ENCODE data around the gene LOXL4. TPM values are rescaled to one million over a fixed set of nuclear protein-coding genes. Genes with fewer than 3 reads are reported as not detected.

LOXL4 gene
- total RNA-seq (2014; rRNA removed; shearing (Covaris generic)) (not detected in 2 replicates), total RNA-seq (2022) (not detected in 2 replicates), Bru-seq, nascent RNA (percentile 6 among the genes with signal in this experiment), BruChase-seq, experiment 1, labeled RNA remaining after a 6-hour chase (not detected), BruChase-seq, experiment 2, labeled RNA remaining after a 2-hour chase (not detected)
- long read RNA-seq, result 0 reads

DNA sequence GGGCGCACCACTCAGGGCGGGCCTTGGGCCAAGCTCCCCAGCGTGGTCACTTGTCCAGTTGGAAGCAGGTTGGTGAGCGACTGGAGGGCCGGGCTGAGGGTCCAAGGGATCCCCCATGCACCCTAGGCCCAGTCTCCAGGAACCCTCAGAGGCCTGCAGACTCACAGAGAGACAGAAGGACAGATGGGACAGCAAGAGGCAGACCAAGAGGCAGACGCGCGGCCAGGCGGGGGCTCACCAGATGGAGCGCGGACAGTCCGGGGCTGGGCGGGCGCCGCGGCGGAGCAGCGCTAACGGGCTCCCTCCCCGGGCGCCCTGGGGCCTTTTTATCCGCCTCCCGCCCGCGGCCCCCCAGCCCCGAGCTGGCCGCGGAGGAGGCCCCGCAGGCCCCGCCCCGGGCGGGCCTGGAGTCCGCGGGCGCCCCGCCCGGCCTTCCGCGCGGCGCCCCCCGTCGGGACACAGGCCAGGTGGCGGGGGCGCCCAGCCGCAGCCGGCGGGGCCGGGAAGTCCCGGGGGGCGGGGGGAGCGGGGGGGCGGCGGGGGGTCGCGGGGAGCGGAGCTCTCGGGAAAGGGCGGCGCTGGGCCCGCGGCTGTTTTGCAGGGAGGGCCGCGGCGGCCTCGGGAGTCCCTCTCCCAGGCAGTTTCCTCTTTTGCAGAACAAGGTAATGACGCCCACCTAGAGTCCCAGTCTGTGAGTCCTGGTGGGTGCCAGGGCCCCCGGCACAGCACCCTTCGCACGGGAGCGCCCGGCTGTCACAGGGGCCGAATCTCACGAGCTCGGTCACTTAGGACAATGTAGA lies at the start of gene LOXL4:
TSS of gene LOXL4 (minus strand) at position 301 of the 800 bp plus-strand sequence. CDS start 5,175 bp downstream, outside the sequence.
- Histone ChIP-seq H2AFZ (ENCODE audit: low read length) (no peak within 1 kb of the TSS), H3K4me1 (ENCODE audit: insufficient read depth, low read length, poor library complexity, severe bottlenecking) (no peaks in the 10 kb centered on the region), H3K79me2 (ENCODE audit: insufficient read depth, low read depth, low read length) (no peaks in the 10 kb centered on the region), H3K4me3 (ENCODE audit: low read depth, low read length, poor library complexity, severe bottlenecking) (peak within 1 kb of the TSS; percentile 30), H3K36me3 (ENCODE audit: insufficient read depth, low read length) (no peaks in the 10 kb centered on the region), H4K20me1 (ENCODE audit: insufficient read depth, low read length) (no peaks in the 10 kb centered on the region), H3K9me2 (ENCODE audit: insufficient read depth, low read length) (no peaks in the 10 kb centered on the region), H3K9me3 (ENCODE audit: low read length) (no peaks in the 10 kb centered on the region), H3K27ac (ENCODE audit: low read depth, low read length, poor library complexity, severe bottlenecking) (no peak within 1 kb of the TSS), H3K4me2 (ENCODE audit: low read length) (peak within 1 kb of the TSS; percentile 37; the same call in 1 of the 2 replicates)
- CTCF ChIA-PET (ENCODE audit: unreplicated experiment), result no interaction called here
- POLR2A ChIA-PET, result interaction anchor here (0.7 kb wide), 1 partner anchor 124 kb away, joined by 3 read pairs; no protein-coding TSS in a partner anchor
- no peak for TF ChIP-seq CTCF (conservative IDR thresholded peaks at IDR 0.05; ENCODE audit: low read length)
- intact Hi-C loops (cut with micrococcal nuclease; ENCODE audit: unreplicated experiment), result no loop called here
- peak; percentile 27 for DNase-seq (ENCODE audit: low spot score)
- no TSS peak for BruUV-seq (replicated peaks)

DNA sequence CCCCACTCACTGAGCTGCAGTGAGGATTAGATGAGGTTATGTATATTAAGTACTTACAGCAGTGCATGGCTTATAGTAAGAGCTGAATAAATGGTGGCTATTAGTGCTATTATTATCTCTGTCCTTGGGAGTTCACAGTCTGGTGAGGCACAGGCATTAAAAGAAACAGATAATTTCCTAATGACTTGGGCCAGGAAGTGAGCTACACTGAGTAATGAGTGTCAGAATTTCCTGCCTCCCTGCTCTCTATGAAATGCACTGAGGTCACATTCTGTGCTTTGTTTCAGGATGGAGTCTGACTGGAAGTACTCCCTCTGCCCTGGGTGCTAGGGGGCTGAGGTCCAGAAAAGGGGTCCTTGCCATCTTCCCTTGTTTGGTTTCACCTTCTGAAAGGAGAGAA lies 48.7 kb upstream of the LOXL4 start:
- no peaks in the 10 kb centered on the region for H3K9me2 ChIP-seq (ENCODE audit: insufficient read depth, low read length)
- BruUV-seq (replicated peaks), result no TSS peak
- H3K27ac ChIP-seq (ENCODE audit: low read depth, low read length, poor library complexity, severe bottlenecking), result no peak overlapping the region
- DNase-seq (ENCODE audit: low spot score), result no peak
- CTCF ChIA-PET (ENCODE audit: unreplicated experiment), result no interaction called here
- H3K9me3 ChIP-seq (ENCODE audit: low read length), result no peaks in the 10 kb centered on the region
- no peaks in the 10 kb centered on the region for H4K20me1 ChIP-seq (ENCODE audit: insufficient read depth, low read length)
- TF ChIP-seq EZH2phosphoT487 (IDR thresholded peaks at IDR 0.05; ENCODE audit: borderline replicate concordance, low read depth, low read length), result no peak
- TF ChIP-seq CTCF (conservative IDR thresholded peaks at IDR 0.05; ENCODE audit: low read length), result no peak
- intact Hi-C loops (cut with micrococcal nuclease; ENCODE audit: unreplicated experiment), result no loop called here
- H3K79me2 ChIP-seq (ENCODE audit: insufficient read depth, low read depth, low read length), result no peaks in the 10 kb centered on the region
- H2AFZ ChIP-seq (ENCODE audit: low read length), result no peak overlapping the region
- H3K4me2 ChIP-seq (ENCODE audit: low read length), result no peak overlapping the region
- no peak overlapping the region for H3K4me3 ChIP-seq (ENCODE audit: low read depth, low read length, poor library complexity, severe bottlenecking)
- H3K4me1 ChIP-seq (ENCODE audit: insufficient read depth, low read length, poor library complexity, severe bottlenecking), result no peaks in the 10 kb centered on the region
- no peaks in the 10 kb centered on the region for H3K36me3 ChIP-seq (ENCODE audit: insufficient read depth, low read length)
- POLR2A ChIA-PET, result no interaction called here

GRCh38 chr10:98316170-98316569 lies 48.2 kb upstream of the LOXL4 start:
- ChIA-PET CTCF (ENCODE audit: unreplicated experiment) (no interaction called here), POLR2A (no interaction called here)
- Histone ChIP-seq H2AFZ (ENCODE audit: low read length) (no peak overlapping the region), H3K4me1 (ENCODE audit: insufficient read depth, low read length, poor library complexity, severe bottlenecking) (no peaks in the 10 kb centered on the region), H4K20me1 (ENCODE audit: insufficient read depth, low read length) (no peaks in the 10 kb centered on the region), H3K79me2 (ENCODE audit: insufficient read depth, low read depth, low read length) (no peaks in the 10 kb centered on the region), H3K4me2 (ENCODE audit: low read length) (no peak overlapping the region), H3K9me3 (ENCODE audit: low read length) (no peaks in the 10 kb centered on the region), H3K4me3 (ENCODE audit: low read depth, low read length, poor library complexity, severe bottlenecking) (no peak overlapping the region), H3K9me2 (ENCODE audit: insufficient read depth, low read length) (no peaks in the 10 kb centered on the region), H3K27ac (ENCODE audit: low read depth, low read length, poor library complexity, severe bottlenecking) (no peak overlapping the region), H3K36me3 (ENCODE audit: insufficient read depth, low read length) (no peaks in the 10 kb centered on the region)
- no peak for DNase-seq (ENCODE audit: low spot score)
- TF ChIP-seq EZH2phosphoT487 (IDR thresholded peaks at IDR 0.05; ENCODE audit: borderline replicate concordance, low read depth, low read length) (no peak), CTCF (conservative IDR thresholded peaks at IDR 0.05; ENCODE audit: low read length) (no peak)
- BruUV-seq (replicated peaks), result no TSS peak
- intact Hi-C loops (cut with micrococcal nuclease; ENCODE audit: unreplicated experiment), result no loop called here

All from OCI-LY7 (cell line).